Germinal center (tissue), 1 donor: ENCODE measurements around the gene ABCC2.
"Not testable (repeated sequence)": the region's sequence is repeated elsewhere in the genome, so short reads cannot be mapped to it uniquely, and the experiment has no call there.

Source experiments
- DNase-seq: peaks from one replicate; pipeline ENCODE4 v3.0.0; 2012; ENCODE audit warnings: mixed read lengths, low spot score

ABCC2 gene

DNA sequence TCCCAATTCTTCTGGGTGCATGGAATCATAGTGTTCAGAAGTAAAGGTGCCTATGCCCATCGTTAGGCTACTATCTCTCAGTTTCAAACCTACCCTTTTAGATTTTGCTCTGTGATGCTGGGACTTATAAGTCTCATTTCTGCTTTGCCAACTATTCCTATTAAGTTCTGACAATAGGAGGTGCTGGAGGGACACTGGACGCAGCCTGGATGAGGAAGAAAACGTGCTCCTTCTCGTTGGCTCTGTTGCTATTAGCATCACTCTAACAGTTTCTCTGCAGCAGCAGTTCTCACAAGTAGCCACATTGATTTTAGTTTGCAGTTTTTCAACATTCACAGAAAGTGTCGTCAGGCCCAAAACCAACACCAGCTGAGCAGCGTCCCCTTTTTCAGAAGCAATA is 72.4 kb downstream of the ABCC2 start:
- DNase-seq: no peak

DNA sequence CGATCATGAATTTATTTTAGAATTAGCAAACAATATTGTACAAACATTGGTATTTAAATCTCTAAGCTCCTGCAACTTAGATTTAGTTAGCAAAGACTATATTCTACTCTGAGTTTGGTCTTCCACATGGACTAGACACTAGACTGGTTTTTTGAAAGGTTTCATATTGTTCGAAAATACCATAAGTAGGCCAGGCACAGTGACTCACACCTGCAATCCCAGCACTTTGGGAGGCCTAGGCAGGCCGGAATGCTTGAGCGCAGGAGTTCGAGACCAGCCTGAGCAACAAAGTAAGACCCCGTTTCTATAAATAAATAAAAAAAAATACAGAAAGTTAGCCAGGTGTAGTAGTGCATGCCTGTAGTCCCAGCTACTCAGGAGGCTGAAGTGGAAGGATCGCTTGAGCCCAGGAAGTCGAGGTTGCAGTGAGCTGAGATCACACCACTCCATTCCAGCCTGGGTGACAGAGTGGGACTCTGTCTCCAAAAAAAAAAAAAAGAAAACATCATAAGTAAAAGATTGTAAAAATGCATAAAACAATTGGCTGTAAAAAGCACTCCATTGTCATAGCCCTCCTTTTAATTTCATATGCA is 73.1 kb downstream of the ABCC2 start:
- no peak for DNase-seq

DNA sequence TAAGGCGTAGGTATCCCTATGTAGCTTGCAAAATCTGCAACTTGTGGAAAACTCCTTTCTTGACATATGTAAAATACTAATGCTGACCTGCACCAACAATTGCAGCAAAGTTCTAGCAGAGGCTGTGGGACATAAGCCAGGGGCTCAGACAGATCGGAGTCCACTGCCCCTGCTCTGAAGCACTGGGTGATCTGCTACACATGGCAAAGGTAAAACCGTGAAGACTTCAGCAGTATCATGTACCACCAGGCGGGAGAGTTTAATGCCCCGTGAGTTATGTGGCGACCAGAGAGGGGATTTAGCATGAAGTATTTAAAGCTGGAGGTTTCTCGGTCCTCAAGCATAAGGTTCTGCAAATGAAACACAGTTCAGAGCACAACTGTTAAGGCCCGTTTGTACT is 76.4 kb downstream of the ABCC2 start:
- no peak for DNase-seq

DNA sequence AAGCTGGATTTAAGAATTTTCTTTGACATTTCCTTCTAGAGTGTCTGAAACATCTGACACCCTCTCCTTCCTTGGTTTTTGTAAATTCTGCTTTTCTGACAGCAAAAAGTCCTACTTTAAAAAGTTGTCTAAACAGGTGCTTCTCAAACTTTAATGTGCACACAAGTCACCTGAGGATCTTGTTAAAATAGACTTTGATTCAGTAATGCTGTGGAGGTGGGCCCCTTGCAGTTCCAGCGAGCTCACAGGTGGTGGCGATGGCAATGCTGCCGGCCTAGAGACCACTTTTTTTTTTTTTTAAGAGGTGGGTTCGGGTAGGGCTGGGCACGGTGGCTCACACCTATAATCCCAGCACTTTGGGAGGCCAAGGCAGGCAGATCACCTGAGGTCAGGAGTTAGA is 77.1 kb downstream of the ABCC2 start:
- DNase-seq: peak; percentile 27

DNA sequence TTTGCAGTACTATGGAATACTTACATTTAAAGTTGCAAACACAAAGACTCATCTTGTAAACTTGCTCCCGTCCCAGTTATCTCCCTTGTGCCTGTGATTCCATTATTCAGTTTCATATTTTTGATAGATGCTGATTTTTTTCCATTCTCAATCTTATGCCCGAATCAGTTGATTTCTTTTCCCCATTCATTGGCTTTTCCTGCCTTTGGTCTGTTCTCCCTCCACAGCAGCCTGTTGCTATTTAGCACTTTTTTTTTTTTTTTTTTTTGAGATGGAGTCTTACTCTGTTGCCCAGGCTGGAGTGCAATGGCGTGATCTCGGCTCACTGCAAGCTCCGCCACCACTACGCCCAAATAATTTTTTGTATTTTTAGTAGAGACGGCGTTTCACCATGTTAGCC is 78.0 kb downstream of the ABCC2 start:
- no peak for DNase-seq

DNA sequence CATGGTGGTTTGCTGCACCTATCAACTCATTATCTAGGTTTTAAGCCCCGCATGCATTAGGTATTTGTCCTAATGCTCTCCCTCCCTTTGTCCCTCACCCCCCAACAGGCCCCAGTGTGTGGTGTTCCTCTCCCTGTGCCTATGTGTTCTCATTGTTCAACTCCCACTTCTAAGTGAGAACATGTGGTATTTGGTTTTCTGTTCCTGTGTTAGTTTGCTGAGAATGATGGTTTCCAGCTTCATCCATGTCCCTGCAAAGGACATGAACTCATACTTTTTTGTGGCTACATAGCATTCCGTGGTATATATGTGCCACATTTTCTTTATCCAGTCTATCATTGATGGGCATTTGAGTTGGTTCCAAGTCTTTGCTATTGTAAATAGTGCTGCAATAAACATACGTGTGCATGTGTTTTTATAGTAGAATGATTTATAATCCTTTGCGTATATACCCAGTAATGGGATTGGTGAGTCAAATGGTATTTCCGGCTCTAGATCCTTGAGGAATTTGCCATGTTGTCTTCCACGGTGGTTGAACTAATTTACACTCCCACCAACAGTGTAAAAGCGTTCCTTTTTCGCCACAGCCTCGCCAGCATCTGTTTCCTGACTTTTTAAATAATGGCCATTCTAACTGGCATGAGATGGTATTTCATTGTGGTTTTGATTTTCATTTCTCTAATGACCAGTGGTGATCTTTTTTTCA is 81.2 kb downstream of the ABCC2 start:
- not testable (repeated sequence) for DNase-seq

DNA sequence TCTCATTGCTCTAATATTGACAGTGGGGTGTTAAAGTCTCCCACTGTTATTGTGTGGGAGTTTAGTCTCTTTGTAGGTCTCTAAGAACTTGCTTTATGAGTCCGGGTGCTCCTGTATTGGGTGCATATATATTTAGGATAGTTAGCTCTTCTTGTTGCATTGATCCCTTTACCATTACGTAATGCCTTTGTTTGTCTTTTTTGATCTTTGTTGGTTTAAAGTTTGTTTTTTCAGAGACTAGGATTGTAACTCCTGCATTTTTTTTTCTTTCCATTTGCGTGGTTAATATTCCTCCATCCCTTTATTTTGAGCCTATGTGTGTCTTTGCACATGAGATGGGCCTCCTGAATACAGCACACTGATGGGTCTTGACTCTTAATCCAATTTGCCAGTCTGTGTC is 84.8 kb downstream of the ABCC2 start:
- not testable (repeated sequence) for DNase-seq

DNA sequence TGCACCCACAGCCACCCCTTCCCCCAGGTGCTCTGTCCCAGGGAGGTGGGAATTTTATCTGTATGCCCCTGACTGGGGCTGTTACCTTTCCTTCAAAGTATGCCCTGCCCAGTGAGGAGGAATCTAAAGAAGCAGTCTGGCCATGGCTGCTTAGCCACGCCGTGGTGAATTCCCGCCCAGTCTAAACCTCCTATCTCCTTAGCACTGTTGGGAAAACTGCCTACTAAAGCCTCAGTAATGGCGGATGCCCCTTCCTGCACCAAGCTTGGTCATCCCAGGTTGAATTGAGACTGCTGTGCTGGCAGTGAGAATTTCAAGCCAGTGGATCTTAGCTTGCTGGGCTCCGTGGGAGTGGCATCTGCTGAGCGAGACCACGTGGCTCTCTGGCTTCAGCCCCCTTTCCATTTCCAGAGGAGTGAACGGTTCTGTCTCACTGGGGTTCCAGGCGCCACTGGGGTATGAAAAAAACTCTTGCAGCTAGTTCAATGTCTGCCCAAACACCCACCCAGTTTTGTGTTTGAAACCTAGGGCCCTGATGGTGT is 87.2 kb downstream of the ABCC2 start:
- DNase-seq: no peak

DNA sequence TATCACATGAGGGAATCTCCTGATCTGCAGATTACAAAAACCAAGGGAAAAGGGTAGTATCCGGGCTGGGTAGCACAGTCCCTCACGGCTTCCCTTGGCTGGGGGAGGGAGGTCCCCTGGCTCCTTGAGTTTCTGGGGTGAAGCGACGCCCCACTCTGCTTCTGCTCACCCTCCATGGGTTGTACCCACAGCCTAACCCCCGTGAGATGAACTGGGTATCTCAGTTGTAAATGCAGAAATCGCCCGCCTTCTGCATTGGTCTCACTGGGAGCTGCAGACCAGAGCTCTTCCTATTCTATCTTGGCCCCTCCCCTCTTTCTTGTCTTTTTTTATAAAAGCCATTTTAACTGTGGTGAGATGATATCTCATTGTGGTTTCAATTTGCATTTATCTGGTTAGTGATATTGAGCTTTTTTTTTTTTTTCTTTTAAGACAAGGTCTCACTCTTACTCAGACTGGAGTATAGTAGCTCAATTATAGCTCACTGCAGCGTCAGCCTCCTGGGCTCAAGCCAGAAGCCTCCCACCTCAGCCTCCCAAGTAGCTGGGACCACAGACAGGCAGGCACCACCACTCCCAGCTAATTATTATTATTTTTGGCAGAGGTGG is 87.8 kb downstream of the ABCC2 start:
- DNase-seq: no peak

DNA sequence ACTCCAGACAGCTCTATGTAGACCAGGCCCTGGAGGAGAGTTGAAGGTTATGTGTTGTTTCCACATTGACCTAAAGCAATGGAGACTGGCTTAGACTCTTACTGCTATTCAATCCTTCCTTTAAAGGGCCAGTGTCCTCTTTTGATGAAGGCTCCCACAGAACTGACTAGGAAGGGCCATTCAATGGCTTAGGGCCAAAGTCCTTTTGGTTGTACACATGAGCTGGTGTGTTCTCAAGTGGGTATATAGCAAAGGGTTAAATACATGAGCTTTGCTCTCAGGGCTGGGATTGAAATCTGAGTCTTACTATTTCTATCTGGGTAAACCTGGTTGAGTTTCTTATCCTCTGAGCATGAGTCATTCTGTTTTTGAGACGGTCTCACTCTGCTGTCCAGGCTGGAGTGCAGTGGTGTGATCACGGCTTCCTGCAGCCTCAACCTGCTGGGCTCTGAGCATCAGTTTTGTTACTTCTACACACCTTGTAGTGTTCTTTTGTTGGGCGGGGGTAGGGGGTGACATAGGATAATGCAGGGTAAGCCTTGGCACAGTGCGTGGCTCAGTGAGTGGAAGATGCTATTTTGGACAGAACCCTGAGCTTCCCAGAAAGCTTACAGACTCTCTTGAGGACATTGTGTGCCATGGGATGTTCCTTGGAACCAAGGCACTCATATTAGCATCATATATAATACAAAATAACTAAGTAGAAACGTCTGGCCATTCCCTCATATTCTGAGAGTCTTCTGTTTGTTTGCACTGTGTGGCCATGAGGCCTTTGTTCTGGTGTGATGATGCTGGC is 90.1 kb downstream of the ABCC2 start:
- DNase-seq: no peak

DNA sequence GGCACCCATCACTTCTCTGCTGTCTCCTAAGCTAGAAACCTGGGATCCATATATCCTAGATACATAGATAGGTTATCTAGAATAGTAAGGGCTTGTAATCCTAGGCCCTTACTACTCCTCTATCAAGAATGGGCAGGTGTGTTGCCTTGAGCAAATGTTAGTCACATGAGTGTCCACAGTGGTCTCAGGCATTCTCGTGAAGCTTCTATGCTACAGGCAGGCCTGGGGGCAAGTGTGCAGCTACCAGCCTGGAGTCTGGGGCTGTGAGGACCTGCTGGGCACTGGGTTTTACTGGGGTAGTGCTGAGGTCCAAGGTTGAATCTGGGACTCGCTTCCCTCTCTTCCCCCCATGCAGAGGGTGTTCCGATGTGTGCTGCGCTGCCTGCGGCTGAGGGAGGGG is 91.4 kb downstream of the ABCC2 start:
- no peak for DNase-seq

DNA sequence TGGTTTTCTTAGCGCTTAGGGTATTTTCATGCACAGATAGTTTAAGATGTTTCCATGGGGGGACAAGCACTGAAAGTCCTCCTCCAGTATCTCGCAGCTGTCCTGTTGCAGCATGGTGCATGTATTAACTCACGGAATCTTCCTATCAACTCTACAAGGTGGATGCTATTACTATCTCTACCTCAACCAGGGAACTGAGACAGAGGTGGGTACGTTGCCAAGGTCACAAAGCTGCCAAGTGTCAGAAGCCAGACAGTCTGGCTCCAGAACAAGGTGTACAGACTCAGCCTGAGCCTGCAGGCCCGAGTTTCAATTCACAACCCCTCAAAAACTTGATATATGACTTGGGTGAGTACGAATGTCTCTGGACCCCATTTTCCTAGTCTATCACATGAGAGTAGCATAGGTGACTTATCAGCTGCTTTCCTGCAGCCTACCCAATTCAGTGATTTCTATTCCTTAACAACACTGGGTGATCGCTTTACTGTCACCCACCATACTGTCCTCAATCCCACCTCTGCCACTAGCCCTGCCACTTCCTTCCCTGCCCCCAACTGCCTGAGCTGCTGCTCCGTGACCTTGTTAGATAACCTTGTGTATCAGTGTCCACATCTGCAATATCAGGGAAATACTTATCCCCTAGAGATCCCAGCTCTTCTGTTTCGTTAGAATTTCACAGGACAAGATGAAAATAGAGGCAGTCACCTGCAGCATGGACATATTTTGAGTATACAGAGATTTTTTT is 92.1 kb downstream of the ABCC2 start:
- DNase-seq: no peak

DNA sequence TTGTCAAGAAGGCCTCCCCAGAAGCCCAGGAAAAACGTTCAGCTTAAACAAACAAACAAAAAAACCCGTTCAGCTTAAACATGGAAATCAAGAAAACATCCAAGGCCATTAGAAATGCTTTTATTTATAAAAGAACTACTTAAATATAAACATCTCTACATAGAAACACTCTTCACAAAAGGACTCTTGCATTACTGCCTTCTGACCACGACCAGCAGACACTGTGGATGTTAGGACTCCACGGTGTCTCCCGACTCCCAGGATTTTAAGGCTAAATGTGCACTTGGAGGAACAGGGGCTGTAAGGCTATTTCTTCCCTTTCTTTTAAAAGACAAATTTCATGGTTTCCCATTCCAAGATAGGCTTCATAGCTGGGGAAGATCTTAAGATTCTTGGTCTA is 93.0 kb downstream of the ABCC2 start:
- DNase-seq: no peak

DNA sequence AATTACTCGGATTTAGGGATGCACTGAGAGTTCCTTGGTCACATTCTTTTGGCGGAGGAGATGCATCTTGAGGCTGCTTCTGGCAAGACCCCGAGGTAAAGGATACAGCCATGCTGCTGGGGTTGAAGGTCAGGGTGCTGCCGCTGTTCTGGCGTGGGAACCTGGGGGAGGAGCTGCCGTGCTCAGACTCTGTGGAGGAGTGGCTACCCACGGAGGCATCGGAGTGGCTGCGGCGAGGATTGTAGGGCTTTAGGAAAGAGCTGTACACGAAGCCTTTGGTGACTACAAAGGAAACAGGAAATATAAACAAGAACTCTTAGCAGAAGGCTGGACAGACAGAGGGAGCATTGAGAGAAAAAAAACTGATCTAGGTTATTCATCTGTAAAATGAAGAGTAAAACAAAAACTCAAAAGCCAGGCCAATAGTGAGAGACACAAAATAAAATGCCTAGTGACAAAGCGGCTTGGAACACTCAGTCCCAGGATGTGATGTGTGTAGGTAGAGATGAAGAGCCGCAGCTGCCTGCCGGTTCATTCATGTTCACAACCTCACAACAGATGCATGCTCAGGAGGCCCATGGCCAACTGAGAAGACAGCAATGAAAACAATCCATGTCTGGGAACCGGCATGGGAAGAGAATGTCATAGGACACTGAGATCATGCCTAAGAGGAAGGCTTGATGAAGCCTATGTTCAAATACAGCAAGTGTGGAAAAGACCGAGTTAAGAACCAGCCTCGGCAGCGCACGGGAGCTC is 97.8 kb downstream of the ABCC2 start:
- DNase-seq: no peak

DNA sequence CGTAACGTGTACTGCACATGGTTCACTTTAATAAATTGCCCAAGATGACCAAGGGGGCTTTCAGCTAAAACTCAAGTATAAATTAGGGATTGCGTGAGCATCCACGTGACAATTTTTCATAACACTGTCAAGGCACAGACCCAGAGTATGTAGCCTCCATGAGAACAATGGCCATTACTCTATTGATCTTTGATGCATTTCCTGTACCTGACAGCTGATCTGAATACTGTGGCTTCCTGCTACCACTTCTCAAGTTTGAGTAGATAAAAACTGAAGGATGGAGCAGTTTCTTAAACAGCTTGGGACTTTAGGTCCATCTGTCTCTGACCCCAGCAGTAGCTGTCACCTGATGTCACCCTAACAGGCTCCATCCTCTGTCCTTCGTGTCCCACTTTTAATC is 98.9 kb downstream of the ABCC2 start:
- no peak for DNase-seq

DNA sequence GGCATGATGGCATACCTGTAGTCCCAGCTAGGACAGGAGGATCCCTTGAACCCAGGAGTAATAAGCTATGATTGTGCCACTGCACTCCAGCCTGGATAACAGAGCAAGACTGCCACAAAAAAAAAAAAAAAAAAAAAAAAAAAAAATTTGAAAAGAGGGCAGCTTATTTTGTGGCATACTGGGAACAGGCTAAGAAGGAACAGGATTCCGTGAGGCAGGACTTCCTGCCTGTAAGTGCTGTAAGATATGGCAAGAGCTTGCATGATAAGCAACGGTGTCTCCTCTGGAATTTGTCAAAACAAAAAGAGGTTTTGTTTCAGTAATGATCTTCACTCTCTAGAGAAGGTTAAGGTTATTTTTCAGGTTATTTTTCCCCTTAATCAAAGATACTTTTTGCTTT is 101.1 kb downstream of the ABCC2 start:
- DNase-seq: no peak

DNA sequence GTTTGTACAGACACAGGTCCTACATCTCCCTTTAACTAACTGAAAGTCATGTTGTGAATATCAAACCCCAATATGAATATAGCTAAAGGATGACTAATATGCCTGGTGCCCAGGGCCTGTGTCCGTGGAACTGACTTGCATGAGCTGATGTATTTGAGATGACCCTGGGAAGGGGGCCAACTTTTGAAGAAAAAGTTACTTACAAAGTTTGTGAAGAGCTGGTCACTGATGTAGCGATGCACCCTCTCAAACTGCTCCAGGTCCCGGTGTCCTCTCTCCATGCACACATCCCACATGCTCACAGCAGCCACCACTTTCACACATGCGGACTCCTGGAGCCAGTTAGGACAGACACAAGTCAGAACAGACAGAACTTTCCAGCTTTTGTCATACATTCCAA is 106.2 kb downstream of the ABCC2 start:
- DNase-seq: no peak

DNA sequence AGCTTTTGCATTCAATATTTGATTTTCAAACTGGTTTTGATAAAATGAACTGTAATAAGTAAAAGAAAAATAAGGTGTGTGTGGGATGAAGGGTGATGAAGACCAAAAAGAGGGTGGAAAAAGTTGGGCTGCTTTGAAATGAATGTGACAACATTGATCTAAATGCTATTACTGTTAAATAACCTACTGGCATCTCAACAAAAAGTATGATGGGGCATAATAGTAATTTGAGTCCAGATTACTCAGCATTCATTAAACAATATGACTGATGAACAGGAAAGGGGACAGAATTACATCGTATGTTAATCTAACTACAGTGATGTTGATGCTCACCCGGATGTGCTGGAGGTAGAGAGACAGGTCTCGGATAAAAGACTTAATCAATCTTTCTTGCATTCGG is 112.2 kb downstream of the ABCC2 start:
- no peak for DNase-seq

DNA sequence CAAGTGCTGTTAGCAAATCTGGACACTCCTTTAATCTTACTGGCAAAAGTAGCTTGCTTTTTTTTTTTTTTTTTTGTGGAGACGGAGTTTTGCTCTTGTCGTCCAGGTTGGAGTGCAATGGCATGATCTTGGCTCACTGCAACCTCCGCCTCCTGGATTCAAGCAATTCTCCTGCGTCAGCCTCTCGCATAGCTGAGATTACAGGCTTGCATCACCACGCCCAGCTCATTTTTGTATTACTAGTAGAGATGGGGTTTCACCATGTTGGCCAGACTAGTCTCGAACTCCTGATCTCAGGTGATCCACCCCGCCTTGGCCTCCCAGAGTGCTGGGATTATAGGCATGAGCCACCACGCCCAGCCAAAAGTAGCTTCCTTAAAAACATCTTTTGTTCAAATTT is 112.6 kb downstream of the ABCC2 start:
- DNase-seq: not testable (repeated sequence)

DNA sequence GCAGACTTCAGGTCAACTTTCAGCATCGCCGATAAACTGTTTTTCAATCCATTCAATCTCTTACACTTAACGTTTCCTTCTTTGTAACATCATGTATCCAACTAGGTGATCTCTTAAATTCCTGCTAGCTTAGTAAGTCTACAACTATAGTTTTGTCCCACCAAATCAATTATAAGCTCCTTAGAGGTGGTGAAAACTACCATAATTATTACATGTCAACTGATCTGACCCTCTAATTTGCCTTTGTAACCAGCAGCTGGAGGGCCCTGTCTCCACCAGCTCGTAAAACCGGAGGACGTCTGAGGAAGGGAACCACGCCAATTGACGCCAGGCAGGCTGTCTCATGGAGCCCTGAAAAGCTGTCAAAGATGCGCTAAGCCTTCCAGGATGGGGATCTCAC is 113.4 kb downstream of the ABCC2 start:
- no peak for DNase-seq
